ENCODE results near the gene STAMBP. TPM values are rescaled to one million over a fixed set of nuclear protein-coding genes. Genes with fewer than 3 reads are reported as not detected.
A peak's percentile ranks its signal among the peaks of the same experiment; 100 is the strongest.
"Not testable (repeated sequence)": the region's sequence is repeated elsewhere in the genome, so short reads cannot be mapped to it uniquely, and the experiment has no call there.

The STAMBP gene
- total RNA-seq = 10 to 100 TPM; 10.9 to 23.9 (median 16.9) TPM
- long read RNA-seq, full-length matches to known transcripts = 1 of 4 reads
- long read RNA-seq, partial matches to known transcripts = 3 of 4 reads
- long read RNA-seq, other reads (novel, unspliced or antisense) = 0 of 4 reads

DNA sequence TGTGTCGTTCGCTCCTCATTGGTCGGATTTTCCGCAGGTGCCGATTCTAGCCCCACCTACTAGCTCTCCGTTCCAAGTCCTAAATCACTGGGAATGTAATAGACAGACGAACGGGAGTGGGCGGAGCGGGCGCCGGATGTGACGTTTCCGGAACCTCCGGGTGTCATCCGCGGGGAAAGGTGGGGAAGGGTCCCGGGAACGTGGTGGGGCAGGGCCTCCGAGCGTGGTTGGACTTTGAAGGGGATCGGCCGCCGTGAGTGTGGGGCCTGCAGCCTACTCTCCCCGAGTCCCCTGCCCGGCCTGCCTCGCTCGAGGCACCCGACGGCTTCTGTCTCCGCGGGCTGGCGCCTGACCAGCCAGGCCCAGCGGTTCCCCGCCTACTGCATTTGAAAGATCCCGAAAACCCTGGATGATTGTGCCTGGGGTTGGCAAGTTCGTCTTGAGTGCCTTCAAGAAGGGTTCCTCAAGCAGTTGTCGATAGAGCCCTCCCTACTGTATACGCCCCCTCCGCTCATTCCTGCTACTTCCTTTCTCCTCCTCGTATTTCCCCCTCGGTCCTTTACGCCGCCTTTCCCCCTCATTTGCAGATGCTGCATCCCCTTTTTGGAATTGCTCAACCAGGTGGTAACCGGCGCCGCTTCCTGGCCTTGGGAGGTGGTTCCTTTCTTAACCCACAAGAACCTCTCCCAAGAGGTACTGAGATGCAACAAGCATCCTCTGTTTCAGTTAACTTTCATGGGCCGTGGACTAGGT, at the start of gene STAMBP:
Gene STAMBP, plus strand, starts transcription at position 144 of the 753 bp plus-strand sequence. CDS start 1,896 bp downstream, outside the sequence.
- H3K27ac ChIP-seq = peak within 1 kb of the TSS; percentile 81 to 95 (median 83)
- H3K9me3 ChIP-seq = no peaks in the 10 kb centered on the region
- TF ChIP-seq, protein P1, sequence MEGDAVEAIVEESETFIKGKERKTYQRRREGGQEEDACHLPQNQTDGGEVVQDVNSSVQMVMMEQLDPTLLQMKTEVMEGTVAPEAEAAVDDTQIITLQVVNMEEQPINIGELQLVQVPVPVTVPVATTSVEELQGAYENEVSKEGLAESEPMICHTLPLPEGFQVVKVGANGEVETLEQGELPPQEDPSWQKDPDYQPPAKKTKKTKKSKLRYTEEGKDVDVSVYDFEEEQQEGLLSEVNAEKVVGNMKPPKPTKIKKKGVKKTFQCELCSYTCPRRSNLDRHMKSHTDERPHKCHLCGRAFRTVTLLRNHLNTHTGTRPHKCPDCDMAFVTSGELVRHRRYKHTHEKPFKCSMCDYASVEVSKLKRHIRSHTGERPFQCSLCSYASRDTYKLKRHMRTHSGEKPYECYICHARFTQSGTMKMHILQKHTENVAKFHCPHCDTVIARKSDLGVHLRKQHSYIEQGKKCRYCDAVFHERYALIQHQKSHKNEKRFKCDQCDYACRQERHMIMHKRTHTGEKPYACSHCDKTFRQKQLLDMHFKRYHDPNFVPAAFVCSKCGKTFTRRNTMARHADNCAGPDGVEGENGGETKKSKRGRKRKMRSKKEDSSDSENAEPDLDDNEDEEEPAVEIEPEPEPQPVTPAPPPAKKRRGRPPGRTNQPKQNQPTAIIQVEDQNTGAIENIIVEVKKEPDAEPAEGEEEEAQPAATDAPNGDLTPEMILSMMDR (IDR thresholded peaks at IDR 0.05) = no peak
- peak; percentile 57 for TF ChIP-seq POLR2A (IDR thresholded peaks at IDR 0.05)
- H3K27me3 ChIP-seq = no peaks in the 10 kb centered on the region
- peaks cover 0 to 4% (median 0%) of the 10 kb centered on the region in 4 donors for H3K36me3 ChIP-seq
- peak; percentile 99 for ATAC-seq
- peak within 1 kb of the TSS; percentile 73 to 93 (median 81) for H3K4me3 ChIP-seq
- WGBS (ENCODE audit: insufficient coverage, low coverage, low lambda C conversion rate, missing lambda C conversion rate) = 0% methylated on average over 28 of the region's 48 CpGs
- intact Hi-C loops (cut with DNase I) = loop anchor here in 1 of 2 donors (10.0 kb wide), 2 partner anchors 316 to 506 kb away; partner anchors contain the start of gene BOLA3
- DNase-seq = peak; percentile 96 to 97 (median 96)
- H3K4me1 ChIP-seq = peaks cover 0 to 12% (median 0%) of the 10 kb centered on the region in 4 donors

DNA sequence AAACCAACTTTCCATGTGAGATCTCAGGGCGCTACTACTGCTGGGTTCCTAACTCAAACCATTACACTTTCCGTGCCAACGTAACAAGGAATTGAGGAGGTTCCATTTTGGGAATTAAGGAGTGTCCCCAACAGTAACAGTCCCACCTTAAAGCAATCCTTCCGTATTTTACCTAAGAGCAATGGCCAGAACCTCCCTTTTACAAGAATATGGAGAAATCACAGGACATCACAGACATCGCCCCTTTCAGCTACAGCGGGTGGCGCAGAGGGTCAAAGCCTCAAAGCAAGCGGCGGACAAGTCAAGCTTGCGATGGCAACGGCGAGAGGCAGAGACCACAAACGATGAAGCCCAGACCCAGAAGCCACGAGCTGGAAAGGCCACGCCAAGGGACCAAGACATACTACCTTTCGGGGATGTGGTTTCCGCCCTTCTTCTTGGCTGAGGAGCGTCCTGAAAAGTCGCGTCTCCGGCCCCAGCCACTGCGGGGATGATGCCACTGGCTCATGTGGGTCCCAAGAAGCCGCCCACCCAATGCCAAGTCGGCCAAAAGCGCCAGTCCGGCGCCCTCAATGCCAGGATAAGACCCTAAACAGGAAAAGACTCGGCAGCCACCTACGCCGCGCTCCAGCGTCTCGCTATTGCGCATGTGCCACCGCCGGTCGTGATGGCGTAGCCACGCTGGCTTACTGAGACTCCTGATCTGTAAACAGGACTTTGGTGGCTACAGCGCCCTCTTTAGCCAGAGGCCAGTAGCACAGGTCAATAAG, 49.1 kb upstream of the STAMBP start, which contains the start of gene DUSP11:
Gene DUSP11, minus strand, starts transcription at position 637 of the 770 bp plus-strand sequence. Its CDS starts 129 bp downstream, at position 508.
- TF ChIP-seq POLR2A (IDR thresholded peaks at IDR 0.05) = peak; percentile 69
- TF ChIP-seq, protein P1 (IDR thresholded peaks at IDR 0.05) = peak; percentile 93 to 97 (median 96)
- no peaks in the 10 kb centered on the region for H3K9me3 ChIP-seq
- 0% methylated on average over 4 of the region's 40 CpGs for WGBS (ENCODE audit: insufficient coverage, low coverage, low lambda C conversion rate, missing lambda C conversion rate)
- H3K4me1 ChIP-seq = peaks cover 0 to 11% (median 0%) of the 10 kb centered on the region in 4 donors
- peak within 1 kb of the TSS; percentile 53 to 85 (median 68) for H3K4me3 ChIP-seq
- peaks cover 0 to 11% (median 6%) of the 10 kb centered on the region in 4 donors for H3K36me3 ChIP-seq
- DNase-seq (peak; percentile 93 to 96 (median 96)), ATAC-seq (peak; percentile 100)
- peak within 1 kb of the TSS; percentile 76 to 88 (median 83) for H3K27ac ChIP-seq
- intact Hi-C loops (cut with DNase I) = no loop called here
- no peaks in the 10 kb centered on the region for H3K27me3 ChIP-seq

DNA sequence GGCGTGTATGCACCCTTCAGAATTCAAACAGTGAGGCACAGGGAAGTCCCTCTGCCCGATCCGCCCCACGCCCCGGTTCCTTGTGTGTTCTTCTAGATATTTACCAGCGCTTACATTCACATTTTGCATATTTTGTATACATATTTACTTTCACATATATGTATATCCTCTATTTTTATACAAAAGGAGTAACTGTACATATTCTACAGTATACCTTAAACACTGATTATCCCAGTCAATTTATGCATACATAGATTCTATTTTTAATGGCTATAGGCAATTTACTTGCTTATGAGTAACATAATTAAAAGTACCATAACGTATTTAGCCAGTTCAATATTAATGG, 48.6 kb upstream of the STAMBP start:
- Histone ChIP-seq H3K9me3 (no peaks in the 10 kb centered on the region), H3K4me3 (peak overlapping the region in 2 of 3 donors; percentile 68 to 85), H3K4me1 (peaks cover 0 to 11% (median 0%) of the 10 kb centered on the region in 4 donors), H3K27ac (peak overlapping the region in 1 of 3 donors; percentile 88), H3K36me3 (peaks cover 0 to 9% (median 3%) of the 10 kb centered on the region in 4 donors), H3K27me3 (no peaks in the 10 kb centered on the region)
- WGBS (ENCODE audit: insufficient coverage, low coverage, low lambda C conversion rate, missing lambda C conversion rate) = 1% methylated on average over 6 of the region's 7 CpGs
- DNase-seq = no peak
- intact Hi-C loops (cut with DNase I) = no loop called here
- TF ChIP-seq, protein P1 (IDR thresholded peaks at IDR 0.05) = peak in 1 of 4 donors; percentile 2
- no peak for TF ChIP-seq POLR2A (IDR thresholded peaks at IDR 0.05)
- no peak for ATAC-seq

DNA sequence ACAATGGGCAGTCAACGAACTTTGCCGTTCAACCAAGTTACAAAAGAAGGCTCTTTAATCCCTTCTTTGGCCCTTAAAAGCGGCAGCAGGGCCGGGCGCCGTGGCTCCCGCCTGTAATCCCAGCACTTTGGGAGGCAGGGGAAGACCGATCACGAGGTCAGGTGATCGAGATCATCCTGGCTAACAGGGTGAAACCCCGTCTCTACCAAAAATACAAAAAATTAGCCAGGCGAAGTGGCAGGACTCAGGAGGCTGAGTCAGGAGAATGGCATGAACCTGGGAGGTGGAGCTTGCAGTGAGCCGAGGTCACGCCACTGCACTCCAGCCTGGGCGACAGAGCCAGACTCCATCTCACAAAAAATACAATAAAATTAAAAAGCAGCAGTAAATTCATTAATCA, 45.4 kb upstream of the STAMBP start:
- intact Hi-C loops (cut with DNase I) = not testable (repeated sequence)

DNA sequence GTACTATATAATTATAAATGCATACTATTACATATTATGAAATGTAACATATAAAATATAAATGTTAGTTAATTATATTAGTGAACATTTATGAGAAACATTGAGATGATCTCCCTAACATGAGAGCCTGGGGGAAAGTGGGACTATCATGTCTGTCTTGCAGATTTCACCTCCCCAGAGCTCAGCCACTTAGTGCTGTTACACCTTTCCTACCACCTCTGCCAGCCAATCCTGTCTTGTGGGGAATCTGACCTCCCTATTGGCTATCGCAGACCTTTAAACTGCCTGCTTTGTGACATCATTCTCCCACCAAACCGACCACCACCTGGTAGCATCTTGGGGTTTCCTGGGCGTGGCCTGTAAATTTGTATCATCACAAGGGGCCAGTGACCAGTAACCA, 44.9 kb upstream of the STAMBP start, which contains the start of gene C2orf78:
Gene C2orf78, plus strand, starts transcription at position 301 of the 400 bp plus-strand sequence. CDS start 127 bp downstream, outside the sequence.
- H3K4me3 ChIP-seq; H3K36me3 ChIP-seq; intact Hi-C loops (cut with DNase I); H3K27ac ChIP-seq; H3K9me3 ChIP-seq; DNase-seq; ATAC-seq; H3K27me3 ChIP-seq; H3K4me1 ChIP-seq: not testable (repeated sequence)
- WGBS (ENCODE audit: insufficient coverage, low coverage, low lambda C conversion rate, missing lambda C conversion rate) = no CpG with 5 or more reads among the region's 3 CpGs

More for the DNA sequence above, 45.4 kb upstream of the STAMBP start:
- H3K36me3 ChIP-seq, H3K4me3 ChIP-seq, H3K27me3 ChIP-seq, H3K9me3 ChIP-seq, DNase-seq, ATAC-seq, H3K4me1 ChIP-seq, H3K27ac ChIP-seq: not testable (repeated sequence)
- 75% methylated on average over 15 of the region's 15 CpGs for WGBS (ENCODE audit: insufficient coverage, low coverage, low lambda C conversion rate, missing lambda C conversion rate)
